Activated effector memory CD4-positive, alpha-beta T cell treated with anti-CD3 and anti-CD28 coated beads, Interleukin-2, amount 50 U/mL, for 16 hours (primary cell): ENCODE data around the gene SEZ6L.

Experiments
- DNase-seq: peaks from one replicate; pipeline ENCODE4 v3.0.0-alpha.2; 2020

The SEZ6L gene

GRCh38 chr22:26185190-26185589 lies 15.9 kb downstream of the SEZ6L start:
- DNase-seq = no peak

GRCh38 chr22:26188341-26188740 lies 19.1 kb downstream of the SEZ6L start:
- DNase-seq = no peak

- DNase-seq = no peak
Observed at GRCh38 chr22:26194313-26194712, 25.1 kb downstream of the SEZ6L start.

- no peak for DNase-seq
Observed at GRCh38 chr22:26194877-26195276, 25.6 kb downstream of the SEZ6L start.

GRCh38 chr22:26196657-26197056 lies 27.4 kb downstream of the SEZ6L start:
- no peak for DNase-seq

- no peak for DNase-seq
Observed at GRCh38 chr22:26197425-26197824, 28.2 kb downstream of the SEZ6L start.

- DNase-seq = no peak
Observed at GRCh38 chr22:26199665-26200064, 30.4 kb downstream of the SEZ6L start.

- no peak for DNase-seq
Observed at GRCh38 chr22:26202280-26202924, 33.1 kb downstream of the SEZ6L start.

GRCh38 chr22:26205494-26205893 lies 36.2 kb downstream of the SEZ6L start:
- DNase-seq = no peak

GRCh38 chr22:26210334-26210733 lies 41.1 kb downstream of the SEZ6L start:
- no peak for DNase-seq

- DNase-seq = no peak
Observed at GRCh38 chr22:26213826-26214225, 44.6 kb downstream of the SEZ6L start.

- DNase-seq = no peak
Observed at GRCh38 chr22:26214466-26214865, 45.2 kb downstream of the SEZ6L start.

- no peak for DNase-seq
Observed at GRCh38 chr22:26215736-26216135, 46.5 kb downstream of the SEZ6L start.

- no peak for DNase-seq
Observed at GRCh38 chr22:26225207-26225606, 55.9 kb downstream of the SEZ6L start.

- DNase-seq = no peak
Observed at GRCh38 chr22:26226538-26227297, 57.5 kb downstream of the SEZ6L start.

- no peak for DNase-seq
Observed at GRCh38 chr22:26229910-26230309, 60.6 kb downstream of the SEZ6L start.

GRCh38 chr22:26234296-26234695 lies 65.0 kb downstream of the SEZ6L start:
- DNase-seq = no peak

- no peak for DNase-seq
Observed at GRCh38 chr22:26235792-26236487, 66.7 kb downstream of the SEZ6L start.

GRCh38 chr22:26236991-26237390 lies 67.7 kb downstream of the SEZ6L start:
- DNase-seq = no peak

- DNase-seq = no peak
Observed at GRCh38 chr22:26238596-26238995, 69.3 kb downstream of the SEZ6L start.

- no peak for DNase-seq
Observed at GRCh38 chr22:26239581-26239980, 70.3 kb downstream of the SEZ6L start.

- DNase-seq = no peak
Observed at GRCh38 chr22:26241361-26241760, 72.1 kb downstream of the SEZ6L start.

- DNase-seq = no peak
Observed at GRCh38 chr22:26245001-26245400, 75.7 kb downstream of the SEZ6L start.

- no peak for DNase-seq
Observed at GRCh38 chr22:26246552-26246951, 77.3 kb downstream of the SEZ6L start.
